Fibroblast of gingiva (primary cell): ENCODE data around the gene SLC19A2.
"Not testable (repeated sequence)": the region's sequence is repeated elsewhere in the genome, so short reads cannot be mapped to it uniquely, and the experiment has no call there.

Experiments used
- DNase-seq: peaks from one replicate; pipeline ENCODE4 v3.0.0-alpha.2; 2011; ENCODE audit warnings: low read depth

Gene SLC19A2

DNA sequence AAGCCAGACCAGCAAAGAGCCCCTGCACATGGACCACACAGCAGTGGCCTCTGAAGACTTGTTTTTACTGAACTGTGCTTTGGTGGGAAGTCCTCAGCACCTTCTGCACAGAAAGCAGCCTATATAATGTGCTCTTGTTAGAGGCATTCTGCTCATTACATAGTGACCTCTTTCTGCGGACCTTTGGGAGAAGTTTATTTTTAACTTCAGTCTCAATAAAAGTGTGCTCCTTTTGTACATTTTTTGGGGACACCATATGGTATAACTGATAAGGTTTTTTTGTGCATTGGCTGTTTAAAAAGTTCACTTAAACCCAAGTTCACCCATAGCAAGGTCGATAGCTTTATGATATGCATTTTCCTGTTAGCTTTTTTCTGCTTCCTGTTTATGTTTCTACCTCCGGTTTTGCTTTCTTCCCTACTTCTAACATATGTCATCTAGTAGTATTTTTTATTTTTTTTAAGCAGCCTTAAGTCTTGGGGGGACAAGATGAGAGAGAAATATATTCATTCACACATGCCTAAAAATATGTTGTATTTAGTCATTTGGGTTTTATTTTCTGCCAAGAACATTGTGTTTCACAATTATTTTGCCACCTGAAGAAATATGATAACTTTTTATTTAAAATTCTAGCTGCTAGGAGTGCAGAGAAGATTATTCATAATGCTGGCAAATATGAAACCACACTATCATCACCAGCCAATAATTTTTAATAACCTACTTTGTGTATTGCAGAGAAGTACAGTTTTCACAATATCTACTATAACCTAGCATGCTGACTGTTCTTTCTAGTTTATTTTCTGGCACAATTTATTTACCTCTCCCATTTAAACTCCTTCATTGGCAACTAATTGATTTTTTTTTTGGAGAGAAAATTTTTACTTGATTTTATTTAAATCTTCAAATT is 22.9 kb upstream of the SLC19A2 start:
- DNase-seq: peak; percentile 23

DNA sequence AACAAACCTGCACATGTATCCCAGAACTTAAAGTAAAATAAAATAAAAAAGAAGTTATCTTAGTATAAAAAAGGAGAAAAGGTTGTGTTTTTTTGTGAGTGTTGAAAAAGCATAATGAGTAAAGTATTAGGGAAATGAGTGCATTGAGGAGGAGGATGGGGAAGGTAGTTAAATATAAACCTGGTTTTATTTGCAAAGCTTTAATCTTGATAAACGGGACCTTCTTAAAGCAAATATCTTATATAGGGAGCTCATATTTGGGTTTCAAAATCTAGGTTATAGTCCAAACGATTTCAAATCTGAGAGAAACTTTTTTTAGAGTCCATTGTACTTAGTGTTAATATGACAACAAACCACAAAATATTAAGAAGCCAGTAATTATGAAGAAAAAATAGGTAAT is 21.7 kb upstream of the SLC19A2 start:
- DNase-seq: no peak

DNA sequence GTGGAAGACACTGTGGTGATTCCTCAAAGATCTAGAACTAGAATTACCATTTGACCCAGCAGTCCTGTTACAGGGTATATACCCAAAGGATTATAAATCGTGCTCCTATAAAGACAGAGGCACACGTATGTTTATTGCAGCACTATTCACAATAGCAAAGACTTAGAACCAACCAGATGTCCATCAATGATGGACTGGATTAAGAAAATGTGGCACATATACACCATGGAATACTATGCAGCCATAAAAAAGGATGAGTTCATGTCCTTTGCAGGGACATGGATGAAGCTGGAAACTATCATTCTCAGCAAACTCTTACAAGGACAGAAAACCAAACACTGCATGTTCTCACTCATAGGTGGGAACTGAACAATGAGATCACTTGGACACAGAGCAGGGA is 17.9 kb upstream of the SLC19A2 start:
- DNase-seq: not testable (repeated sequence)

GRCh38 chr1:169499807-169500206 is 14.1 kb upstream of the SLC19A2 start:
- DNase-seq: no peak

DNA sequence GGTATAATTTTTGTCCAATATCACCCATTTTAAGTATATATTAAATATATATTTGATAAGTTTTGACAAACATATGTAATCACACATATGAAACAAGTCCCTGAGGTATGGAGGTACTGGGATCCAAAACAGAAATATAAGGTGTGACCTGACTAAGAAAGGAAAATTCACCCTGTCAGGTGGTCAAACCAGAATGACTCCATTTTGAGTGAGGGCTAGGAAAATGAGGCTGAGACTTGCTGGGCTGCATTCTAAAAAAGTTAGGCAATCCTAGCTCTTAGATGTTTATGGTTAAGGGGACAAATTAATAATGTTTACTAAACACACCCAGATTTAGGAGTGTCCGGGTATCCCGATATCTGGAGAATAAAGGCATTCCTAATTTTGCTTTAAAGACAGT is 11.6 kb upstream of the SLC19A2 start:
- DNase-seq: no peak

GRCh38 chr1:169495916-169496315 is 10.2 kb upstream of the SLC19A2 start:
- DNase-seq: no peak

GRCh38 chr1:169495046-169495775 is 9.5 kb upstream of the SLC19A2 start:
- DNase-seq: no peak

DNA sequence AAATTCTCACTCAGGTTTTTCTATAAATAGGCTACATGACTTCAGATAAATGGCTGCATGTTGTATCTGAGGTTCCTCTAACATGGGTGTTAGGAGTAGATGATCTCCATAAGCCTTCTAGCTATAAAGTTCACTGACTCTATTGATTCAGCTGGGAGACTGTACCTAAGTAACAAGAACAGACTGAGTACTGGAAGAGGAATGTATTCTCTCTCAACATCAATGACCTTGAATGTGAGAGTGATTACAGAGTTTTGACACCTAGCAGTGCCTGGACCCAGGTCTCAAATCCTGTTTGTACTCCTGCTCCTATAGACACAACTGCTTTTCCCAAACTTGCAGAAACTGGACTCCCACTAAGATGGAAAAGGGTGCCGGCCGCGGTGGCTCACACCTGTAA is 8.6 kb upstream of the SLC19A2 start:
- DNase-seq: no peak

- no peak for DNase-seq
These were observed 7.5 kb upstream of the SLC19A2 start for GRCh38 chr1:169493251-169493650.

- DNase-seq: no peak
These were observed 6.1 kb upstream of the SLC19A2 start for GRCh38 chr1:169491845-169492281.

DNA sequence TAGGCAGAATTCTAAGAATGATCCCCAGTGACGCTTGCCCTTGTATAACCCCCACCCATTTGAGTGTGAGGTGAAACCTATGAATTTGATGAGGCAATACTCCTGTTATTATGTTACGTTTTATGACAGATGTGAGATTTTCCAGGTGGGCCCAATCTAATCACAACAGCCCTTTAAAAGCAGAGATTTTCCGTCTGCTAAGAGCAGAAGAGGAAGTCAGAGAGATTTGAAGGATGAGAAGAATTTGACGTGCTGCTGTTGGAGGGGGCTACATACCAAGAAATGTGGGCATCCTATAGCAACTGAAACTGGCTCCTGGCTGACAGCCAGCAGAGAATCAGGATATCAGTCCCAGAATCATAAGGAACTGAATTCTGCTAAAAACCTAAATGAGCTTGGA is 2.4 kb upstream of the SLC19A2 start:
- DNase-seq: no peak

GRCh38 chr1:169487561-169487960 is 1.8 kb upstream of the SLC19A2 start:
- DNase-seq: no peak

- DNase-seq: no peak
These were observed 1.4 kb upstream of the SLC19A2 start for GRCh38 chr1:169487133-169487532.

- DNase-seq: peak; percentile 72
These were observed 722 bp upstream of the SLC19A2 start for GRCh38 chr1:169486281-169487051.

DNA sequence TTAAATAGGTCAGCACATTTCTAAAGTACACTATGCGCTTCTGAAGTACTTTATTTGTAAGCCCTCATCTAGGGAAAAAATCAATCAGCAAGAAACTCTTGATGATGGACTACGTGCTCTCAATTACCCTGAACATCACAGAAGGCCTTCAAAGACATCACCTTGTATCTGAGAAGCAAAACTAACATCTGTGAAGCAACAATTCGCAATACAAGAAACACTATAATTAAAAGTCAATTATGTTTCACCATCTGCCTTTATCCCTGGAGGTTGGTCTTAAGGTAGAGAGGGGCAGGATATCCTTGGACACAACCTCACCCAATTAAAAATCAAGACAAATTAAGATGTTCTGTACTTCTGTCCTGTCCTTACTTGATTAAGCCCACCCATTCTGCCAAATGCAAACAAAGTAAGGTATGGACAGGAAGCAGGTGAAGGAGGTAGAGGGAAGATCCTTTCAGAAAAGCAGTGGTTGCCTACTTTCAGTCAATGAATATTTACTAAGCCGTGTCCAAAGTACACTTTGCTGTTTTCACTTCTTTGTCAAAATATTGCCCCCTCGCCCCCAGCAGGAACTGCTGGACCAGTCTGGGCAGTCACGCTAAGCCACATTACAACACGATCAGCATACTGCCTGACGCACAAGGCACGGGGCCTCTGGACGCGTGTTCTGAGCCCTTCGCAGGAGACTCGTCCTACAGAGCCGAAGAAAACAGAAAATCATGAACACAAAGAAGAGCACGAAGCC is 887 bp downstream of the SLC19A2 start:
- peak; percentile 80 for DNase-seq

DNA sequence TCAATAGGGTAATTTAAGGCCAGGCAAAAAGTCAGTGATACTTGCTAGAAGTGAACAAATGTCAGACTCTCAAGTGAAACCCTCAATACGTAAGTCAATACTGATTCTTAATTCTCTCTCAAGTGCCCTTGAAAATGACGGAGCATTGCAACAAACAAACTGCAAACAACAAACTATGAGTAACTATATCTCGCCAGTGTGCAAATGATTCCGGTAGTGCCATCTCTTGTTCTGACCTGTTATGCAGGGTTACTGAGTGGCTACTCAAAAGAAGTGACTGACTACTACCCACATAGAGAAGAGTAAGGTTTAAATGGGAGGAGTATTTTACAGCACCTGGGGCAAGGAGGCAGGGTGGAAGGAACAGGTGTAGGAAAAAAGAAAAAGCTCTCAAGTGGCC is 1.6 kb downstream of the SLC19A2 start:
- no peak for DNase-seq

DNA sequence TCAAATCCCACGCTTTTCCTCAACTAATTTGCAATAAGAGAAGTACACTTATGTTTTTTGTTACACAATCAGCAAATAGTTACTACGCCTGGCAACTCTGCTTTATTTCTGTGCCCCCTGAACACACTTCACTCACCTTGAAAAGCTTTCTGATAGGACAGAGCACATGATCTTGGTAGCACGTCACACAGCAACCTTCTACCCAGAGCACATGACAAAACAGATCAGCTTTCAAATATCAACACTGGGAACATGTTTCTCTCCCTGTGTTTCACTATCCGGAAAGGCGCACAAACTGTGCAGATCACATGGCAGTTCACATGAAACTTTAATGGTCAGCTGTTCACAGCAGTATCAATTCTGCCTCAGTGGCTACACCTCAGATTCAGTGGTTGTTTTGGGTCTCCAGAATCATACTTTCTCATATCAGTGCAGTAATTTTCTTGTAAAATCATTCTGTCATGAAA is 2.2 kb downstream of the SLC19A2 start:
- DNase-seq: peak; percentile 84

DNA sequence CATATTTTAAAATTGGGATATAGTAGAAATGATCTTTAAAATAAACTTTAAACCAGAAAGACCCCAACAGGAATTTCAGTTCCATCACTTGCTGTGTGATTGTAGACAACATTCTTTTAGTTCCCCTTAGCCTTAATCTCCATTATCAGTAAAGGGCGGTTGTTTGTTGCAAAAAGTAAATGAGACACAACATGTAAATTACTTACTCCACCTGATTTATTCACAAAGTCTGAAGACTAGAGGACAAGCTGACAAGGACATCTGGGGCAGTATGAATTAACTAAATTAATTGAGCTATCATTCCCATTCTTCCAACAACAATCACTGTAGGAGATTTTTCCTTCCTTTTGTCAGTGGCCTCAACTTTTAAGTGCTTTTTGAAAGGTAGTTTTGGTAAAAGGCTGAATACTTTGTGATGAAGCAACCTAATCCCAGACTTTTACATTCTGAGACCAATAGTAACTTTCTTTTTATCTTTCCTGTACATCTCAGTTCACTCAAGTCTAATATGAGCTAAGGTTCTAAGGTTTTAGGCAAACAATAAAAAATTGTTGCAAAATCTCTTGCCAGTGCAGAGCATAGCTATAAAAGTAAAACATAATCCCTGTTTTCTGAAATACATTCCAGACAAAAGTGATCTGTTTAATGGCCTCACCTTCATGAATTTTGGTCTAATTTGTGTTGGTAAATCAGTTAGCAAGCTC is 6.2 kb downstream of the SLC19A2 start:
- no peak for DNase-seq

GRCh38 chr1:169478094-169478672 is 7.6 kb downstream of the SLC19A2 start:
- DNase-seq: no peak

DNA sequence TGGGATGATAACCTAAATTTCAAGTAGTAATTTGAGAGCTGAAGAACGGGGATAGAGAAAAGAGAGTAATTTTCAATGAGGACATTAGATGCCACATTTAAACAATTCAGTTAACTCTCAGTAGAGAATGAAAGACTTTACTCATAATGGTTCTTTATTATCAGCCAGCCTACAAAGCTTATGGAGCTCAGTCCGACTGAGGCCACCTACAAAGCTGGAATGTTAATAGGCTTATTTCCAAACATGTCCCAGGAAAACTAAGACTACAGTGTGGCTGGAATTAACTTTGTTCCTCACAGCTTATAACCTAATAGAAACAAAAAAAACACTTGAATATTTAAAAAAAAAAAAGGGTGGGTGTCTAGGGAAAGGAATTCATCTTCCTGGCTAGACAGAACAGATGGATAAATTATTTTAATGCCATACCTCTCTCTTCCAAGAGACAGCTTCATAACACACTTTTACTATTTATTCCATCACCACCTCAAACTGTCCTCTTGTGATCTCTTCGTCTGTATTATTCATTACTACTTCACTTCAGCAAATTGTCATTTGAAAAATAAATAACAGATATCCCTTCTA is 9.8 kb downstream of the SLC19A2 start:
- no peak for DNase-seq
